GM21447 (cell line): Measurements from ENCODE around the gene TMEM254.
"Not testable (repeated sequence)": the region's sequence is repeated elsewhere in the genome, so short reads cannot be mapped to it uniquely, and the experiment has no call there.

Experiments used
- ATAC-seq: cut with Tn5 transposase; IDR thresholded peaks from one replicate; pipeline ENCODE4 v1.9.1; 2021; ENCODE audit not compliant: unreplicated experiment

Gene TMEM254

DNA sequence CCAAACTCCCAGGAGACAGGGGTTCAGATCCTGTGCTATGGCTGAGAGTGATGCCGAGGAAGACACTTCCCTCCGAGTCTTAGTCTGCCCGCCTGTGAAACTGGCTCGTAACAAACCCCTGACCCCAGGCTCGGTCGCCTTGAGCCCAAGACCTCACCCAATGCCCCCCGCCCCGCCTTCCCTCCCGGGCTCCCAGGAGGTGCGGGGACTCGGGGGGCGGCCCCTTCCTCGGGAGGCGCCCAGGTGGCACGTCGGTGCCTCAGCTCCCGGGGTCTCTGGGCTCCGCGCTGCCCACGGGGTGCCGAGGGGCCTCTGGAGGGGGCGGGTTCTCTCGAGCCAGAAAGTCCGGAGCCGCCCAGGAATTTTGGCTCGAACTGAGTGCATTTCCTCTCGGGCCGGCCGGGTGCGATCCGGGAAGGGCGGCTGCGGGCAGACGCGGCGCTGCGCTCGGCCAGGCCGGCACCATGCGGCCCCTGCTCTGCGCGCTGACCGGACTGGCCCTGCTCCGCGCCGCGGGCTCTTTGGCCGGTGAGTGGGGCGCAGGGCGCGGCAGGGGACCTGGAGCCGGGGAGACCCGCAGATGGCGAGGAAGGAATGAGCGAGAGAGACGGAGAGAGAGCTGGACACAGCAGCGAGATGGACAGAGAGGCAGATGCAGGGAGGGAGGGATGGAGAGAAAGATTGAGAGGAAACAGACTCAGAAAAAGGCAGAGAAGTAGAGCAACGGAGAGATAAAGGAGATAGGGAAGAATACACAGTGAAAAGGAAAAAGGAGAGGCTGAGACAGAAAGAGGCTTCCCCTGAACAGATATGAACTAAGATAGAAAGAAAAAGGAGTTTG is 54.1 kb downstream of the TMEM254 start, which contains the start of gene PLAC9:
Gene PLAC9 (plus strand): TSS at position 432 of the 841 bp plus-strand sequence. CDS start 33 bp downstream, at position 465.
- no peak for ATAC-seq

DNA sequence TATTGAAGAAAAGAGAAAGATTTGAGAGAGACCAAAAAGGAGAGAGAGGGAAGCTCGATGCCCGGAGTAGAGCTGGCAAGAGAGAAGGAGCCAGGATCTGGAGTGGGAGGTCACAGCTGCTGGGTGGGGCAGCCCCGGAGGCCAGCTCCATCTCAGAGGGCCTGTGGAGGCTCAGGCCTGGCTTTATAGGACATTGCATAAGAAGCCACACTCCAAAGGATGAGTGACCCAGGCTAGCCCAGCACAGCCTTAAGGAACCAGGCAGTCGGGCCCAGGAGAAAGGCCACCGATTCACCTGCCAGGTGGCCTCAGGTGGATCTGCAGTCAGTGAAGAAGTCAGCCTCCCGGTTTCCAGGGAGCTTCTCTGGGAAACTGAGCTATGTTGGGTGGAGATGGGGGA is 54.7 kb downstream of the TMEM254 start:
- ATAC-seq: no peak

DNA sequence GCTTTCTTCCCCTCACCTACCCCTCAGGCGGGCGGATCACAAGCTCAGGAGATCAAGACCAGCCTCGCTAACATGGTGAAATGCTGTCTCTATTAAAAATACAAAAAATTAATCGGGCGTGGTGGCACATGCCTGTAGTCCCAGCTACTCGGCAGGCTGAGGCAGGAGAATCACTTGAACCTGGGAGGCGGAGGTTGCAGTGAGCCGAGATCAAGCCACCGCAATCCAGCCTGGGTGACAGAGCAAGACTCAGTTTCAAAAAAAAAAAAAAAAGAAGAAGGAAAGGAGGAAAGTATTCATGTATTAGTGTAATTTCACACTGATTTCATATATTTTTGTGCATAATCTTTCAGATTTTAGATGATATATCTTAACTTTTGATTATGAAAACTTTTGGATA is 55.2 kb downstream of the TMEM254 start:
- not testable (repeated sequence) for ATAC-seq

DNA sequence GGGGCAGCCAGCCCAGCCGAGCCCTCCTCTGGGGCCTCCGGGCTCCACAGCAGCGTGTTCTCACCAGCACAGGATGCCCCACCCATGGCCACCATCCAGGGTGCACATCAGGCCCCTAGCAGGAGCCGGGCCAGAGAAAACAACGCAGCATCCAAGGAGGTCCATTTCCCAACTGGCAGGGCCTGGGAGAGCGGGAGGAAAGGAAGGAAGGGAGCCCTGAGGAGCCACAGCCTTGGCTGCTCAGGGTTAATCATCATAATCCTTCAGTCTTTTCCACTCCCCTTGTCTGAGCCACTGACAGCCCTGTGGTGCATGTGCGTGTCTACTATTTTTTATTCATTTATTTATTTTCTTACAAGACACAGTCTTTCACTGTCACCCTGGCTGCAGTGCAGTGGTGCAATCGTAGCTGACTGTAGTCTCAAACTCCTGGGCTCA is 57.7 kb downstream of the TMEM254 start:
- no peak for ATAC-seq

DNA sequence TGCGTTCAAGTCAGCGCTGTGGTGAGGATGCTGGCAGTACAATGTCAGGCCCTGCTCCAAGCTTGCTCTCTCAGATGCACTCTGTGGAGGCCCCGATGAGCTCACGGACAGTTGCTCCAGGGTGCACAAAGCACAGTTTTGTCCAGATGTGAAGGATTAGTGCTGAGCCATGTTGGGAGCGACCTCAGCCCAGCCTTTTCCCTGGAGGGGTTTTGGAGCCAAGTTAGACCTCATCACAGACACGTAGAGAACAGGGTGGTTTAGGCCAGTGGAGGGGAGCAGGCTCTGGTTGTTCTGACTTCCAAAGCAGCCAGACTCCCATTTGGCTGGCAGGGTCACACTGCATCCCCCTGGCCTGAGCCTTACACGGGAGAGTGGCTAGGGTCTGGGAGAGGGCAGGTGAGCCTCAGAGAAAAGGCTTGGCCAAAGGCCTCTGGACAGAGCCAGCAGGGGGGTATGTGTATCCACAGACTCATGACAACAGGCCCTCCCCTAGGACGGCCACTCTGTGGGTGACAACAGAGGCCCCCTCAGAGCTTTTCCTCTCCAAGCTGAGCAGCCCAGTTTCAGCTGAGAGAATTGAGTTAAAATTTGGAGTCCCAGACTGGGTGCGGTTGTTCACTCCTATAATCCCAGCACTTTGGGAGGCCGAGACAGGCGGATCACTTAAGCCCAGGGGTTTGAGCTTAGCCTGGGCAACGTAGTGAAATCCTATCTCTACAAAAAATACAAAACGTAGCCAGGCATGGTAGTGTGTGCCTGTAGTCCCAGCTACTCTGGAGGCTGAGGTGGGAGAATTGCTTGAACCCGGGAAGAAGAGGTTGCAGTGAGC is 58.8 kb downstream of the TMEM254 start:
- ATAC-seq: no peak

DNA sequence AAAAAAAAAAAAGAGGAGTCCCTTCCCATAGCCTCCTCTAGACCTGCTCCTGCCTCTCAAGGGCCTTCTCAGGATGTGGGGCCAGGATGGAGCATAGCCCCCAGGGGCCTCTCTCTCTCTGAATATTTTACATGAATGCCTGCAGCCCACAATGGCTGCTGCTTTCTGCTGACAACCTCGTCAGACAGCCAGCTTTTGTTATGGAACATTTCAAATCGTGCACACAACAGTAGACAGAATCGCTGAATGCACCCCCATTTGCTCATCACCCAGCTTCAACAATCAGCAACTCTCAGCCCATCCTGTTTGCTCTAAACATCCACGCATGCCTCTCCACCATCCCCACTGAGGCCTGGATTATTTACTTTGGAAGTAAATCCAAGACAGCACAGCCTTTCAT is 59.5 kb downstream of the TMEM254 start:
- ATAC-seq: no peak

DNA sequence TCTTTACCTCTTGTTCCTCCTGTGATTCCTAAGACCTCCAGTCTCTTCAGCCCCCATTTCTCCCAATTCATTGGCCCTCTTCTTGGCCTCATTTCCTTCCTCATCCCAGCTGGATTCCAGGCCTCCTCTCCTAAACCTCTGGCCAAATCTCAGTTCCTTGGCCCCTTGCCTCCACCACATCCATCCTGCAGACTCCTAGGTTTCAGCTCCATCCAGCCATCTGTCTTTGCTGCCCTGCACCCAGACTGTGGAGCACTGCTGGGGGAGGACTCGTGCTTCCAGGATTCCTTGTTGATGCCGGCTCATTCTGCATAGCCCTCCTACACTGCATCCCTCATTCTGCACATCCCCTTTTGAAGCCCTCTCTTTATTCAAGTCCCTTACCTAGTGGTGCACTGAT is 60.8 kb downstream of the TMEM254 start:
- ATAC-seq: no peak

DNA sequence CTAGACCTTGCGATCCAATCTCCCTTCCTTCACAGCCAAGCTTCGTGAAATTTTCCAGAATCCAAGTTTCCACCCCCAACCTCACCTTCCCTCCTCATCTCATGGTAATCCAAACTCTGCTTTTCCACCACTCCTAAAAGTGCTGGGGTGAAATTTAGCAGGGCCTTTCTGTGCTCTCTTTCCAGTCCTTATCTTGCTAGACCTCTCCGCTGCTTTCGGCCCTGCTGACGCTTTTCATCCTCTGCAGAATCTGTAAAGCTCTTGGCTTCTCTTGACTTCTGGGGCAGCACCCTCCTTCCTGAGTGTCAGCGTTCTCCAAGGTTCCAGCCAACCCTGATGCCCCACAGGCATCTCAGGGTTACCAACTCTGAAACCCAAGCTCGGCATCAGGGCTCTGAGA is 61.8 kb downstream of the TMEM254 start:
- no peak for ATAC-seq

DNA sequence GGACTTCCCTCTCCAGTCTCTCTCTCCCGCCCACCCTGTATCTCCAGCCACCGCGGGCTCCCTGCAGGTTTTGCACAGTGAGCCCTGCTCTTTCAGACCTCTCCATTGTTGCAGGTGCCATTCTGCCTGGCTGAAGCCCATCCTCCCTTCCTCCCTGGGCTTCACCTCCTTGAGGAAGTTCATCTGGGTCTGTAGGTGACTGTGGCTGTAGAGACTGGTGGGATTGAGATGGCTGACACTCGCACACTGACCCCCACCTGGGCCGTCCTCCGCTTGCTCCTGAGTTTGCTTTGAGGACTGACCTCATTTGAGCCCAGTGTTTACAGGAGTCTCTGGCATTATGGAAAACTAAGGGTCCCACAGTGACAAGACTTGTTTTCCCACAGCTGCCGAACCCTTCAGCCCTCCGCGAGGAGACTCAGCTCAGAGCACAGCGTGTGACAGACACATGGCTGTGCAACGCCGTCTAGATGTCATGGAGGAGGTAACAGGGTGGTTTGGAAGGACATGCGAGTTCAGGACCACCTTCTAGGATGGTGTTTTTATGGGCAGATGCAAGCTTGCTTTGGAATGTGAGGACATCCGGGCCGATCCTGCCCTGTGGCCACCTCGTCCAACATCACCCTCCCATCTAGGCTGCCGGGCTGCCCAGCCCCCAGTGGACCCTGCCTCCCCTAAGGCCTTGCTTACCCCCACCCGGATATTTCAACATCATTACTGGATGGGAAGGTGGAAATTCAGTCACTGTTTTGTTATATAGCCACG is 63.4 kb downstream of the TMEM254 start:
- ATAC-seq: no peak
